CD14-positive monocyte (primary cell): ENCODE results near the gene ACRV1. TPM values are rescaled to one million over a fixed set of nuclear protein-coding genes. Genes with fewer than 3 reads are reported as not detected.

ENCODE experiments used
- DNase-seq, 3 donors: peaks; one replicate each; pipeline ENCODE4 v3.0.0-alpha.2; 2011 to 2022
- H2AFZ ChIP-seq: 2 replicates; pipeline ENCODE4 v1.6.0; 2012; ENCODE audit warnings: mild to moderate bottlenecking, low read depth, low read length, inconsistent platforms; ENCODE audit not compliant: insufficient read depth, poor library complexity, severe bottlenecking
- H3K27ac ChIP-seq, 2 donors: 1 replicate in 1 of 2; 2 replicates in 1 of 2; pipeline ENCODE4 v1.5.1; 2012 to 2013; ENCODE audit warnings: low read length in 2 of 2, control low read depth in 1 of 2, inconsistent platforms in 1 of 2, low read depth in 1 of 2, mild to moderate bottlenecking in 1 of 2
- H3K27me3 ChIP-seq, 2 donors: one replicate each; pipeline versions ENCODE4 v1.6.0 to v1.6.1; 2011 to 2013; ENCODE audit warnings: low read length in 2 of 2; ENCODE audit not compliant: control insufficient read depth in 2 of 2, insufficient read depth in 2 of 2
- H3K36me3 ChIP-seq, 2 donors: replicated peaks in 1 of 2; 1 replicate in 1 of 2; 2 replicates in 1 of 2; pipeline versions ENCODE4 v1.5.1 to v1.6.1; 2012 to 2013; ENCODE audit warnings: low read length in 2 of 2, control low read depth in 1 of 2, inconsistent platforms in 1 of 2, mild to moderate bottlenecking in 1 of 2; ENCODE audit not compliant: insufficient read depth in 2 of 2, control insufficient read depth in 1 of 2
- H3K4me1 ChIP-seq, 2 donors: 1 replicate in 1 of 2; 2 replicates in 1 of 2; pipeline versions ENCODE4 v1.5.1 to v1.6.1; 2012 to 2013; ENCODE audit warnings: low read length in 2 of 2, control low read depth in 1 of 2, inconsistent platforms in 1 of 2, mild to moderate bottlenecking in 1 of 2, moderate library complexity in 1 of 2; ENCODE audit not compliant: insufficient read depth in 2 of 2, control insufficient read depth in 1 of 2
- H3K4me2 ChIP-seq: replicated peaks from 2 replicates; pipeline ENCODE3; 2012; ENCODE audit warnings: low read length, moderate library complexity, mild to moderate bottlenecking; ENCODE audit not compliant: poor library complexity, severe bottlenecking; ENCODE audit errors: extremely low read depth
- H3K4me3 ChIP-seq, 3 experiments: fragments of 200-600 bp in 1 of 3; sonication (generic) in 1 of 3; replicated peaks in 1 of 3; 1 replicate in 2 of 3; 2 replicates in 1 of 3; pipeline ENCODE4 v1.5.1; 2011 to 2013; ENCODE audit warnings: low read length in 3 of 3, mild to moderate bottlenecking in 3 of 3, control low read depth in 2 of 3, low read depth in 2 of 3, inconsistent platforms in 1 of 3, moderate library complexity in 1 of 3
- H3K79me2 ChIP-seq: 2 replicates; pipeline ENCODE4 v1.6.0; 2012; ENCODE audit warnings: mild to moderate bottlenecking, control low read depth, inconsistent platforms, low read length, moderate library complexity; ENCODE audit not compliant: insufficient read depth
- H3K9ac ChIP-seq: 2 replicates; pipeline ENCODE4 v1.6.0; 2017; ENCODE audit warnings: low read length, mild to moderate bottlenecking; ENCODE audit not compliant: insufficient read depth, poor library complexity, severe bottlenecking
- H3K9me3 ChIP-seq, 2 donors: replicated peaks in 1 of 2; 1 replicate in 1 of 2; 2 replicates in 1 of 2; pipeline versions ENCODE4 v1.5.1 to v1.6.1; 2012 to 2013; ENCODE audit warnings: low read length in 2 of 2, control low read depth in 1 of 2; ENCODE audit not compliant: control insufficient read depth in 1 of 2, insufficient read depth in 1 of 2
- H4K20me1 ChIP-seq: 2 replicates; pipeline ENCODE4 v1.6.0; 2012; ENCODE audit warnings: mild to moderate bottlenecking, low read length, control low read depth, moderate library complexity; ENCODE audit not compliant: insufficient read depth
- H3K27ac Mint-ChIP-seq, 7 donors: one replicate each; pipeline ENCODE4 v1.8.0; 2020; ENCODE audit warnings: mild to moderate bottlenecking in 7 of 7, mixed read lengths in 7 of 7, moderate library complexity in 6 of 7, inconsistent platforms in 2 of 7
- H3K27me3 Mint-ChIP-seq, 3 donors: one replicate each; pipeline ENCODE4 v1.8.0; 2021 to 2022; ENCODE audit warnings: low read depth in 3 of 3, mild to moderate bottlenecking in 3 of 3, mixed read lengths in 3 of 3, moderate library complexity in 3 of 3, inconsistent platforms in 1 of 3
- H3K36me3 Mint-ChIP-seq, 2 donors: one replicate each; pipeline ENCODE4 v1.8.0; 2020; ENCODE audit warnings: mixed read lengths in 2 of 2, inconsistent platforms in 1 of 2, mild to moderate bottlenecking in 1 of 2
- H3K4me1 Mint-ChIP-seq: one replicate; pipeline ENCODE4 v1.8.0; 2020; ENCODE audit warnings: mild to moderate bottlenecking, mixed read lengths
- H3K4me3 Mint-ChIP-seq, 2 donors: one replicate each; pipeline ENCODE4 v1.8.0; 2020; ENCODE audit warnings: mild to moderate bottlenecking in 2 of 2, mixed read lengths in 2 of 2, moderate library complexity in 1 of 2
- H3K9me3 Mint-ChIP-seq, 7 donors: one replicate each; pipeline ENCODE4 v1.8.0; 2020 to 2022; ENCODE audit warnings: mixed read lengths in 7 of 7, mild to moderate bottlenecking in 6 of 7, moderate library complexity in 6 of 7, inconsistent platforms in 2 of 7
- CTCF ChIP-seq: fragments of 200-600 bp; IDR thresholded peaks from one replicate; pipeline ENCODE4 v1.8.0; 2022; ENCODE audit warnings: antibody characterized with exemption, mild to moderate bottlenecking
- WGBS: methylation state at CpG from one replicate; pipeline ENCODE4 v1.1.5; 2013; ENCODE audit warnings: missing lambda C conversion rate; ENCODE audit not compliant: insufficient coverage; 5-methylcytosine and 5-hydroxymethylcytosine counted together
- intact Hi-C, 2 donors: fragments of 100-400 bp; cut with micrococcal nuclease; formaldehyde crosslinking; loops; one replicate each; pipeline versions ENCODE4 v1.15.0 to v1.15.1; 2023
- polyA plus RNA-seq, 3 donors: library from polyadenylated mRNA; depleted of rRNA in 1 of 3; unstranded in 2 of 3; stranded (reverse) in 1 of 3; fragments of 300-500 nt in 2 of 3; fragments of >200 nt in 1 of 3; fragmentation: Illumina TruSeq in 2 of 3; gene quantifications; 1 replicate in 2 of 3; 2 replicates in 1 of 3; pipeline ENCODE4 v1.2.3, GENCODE V29; 2012 to 2021

ACRV1 gene
- polyA plus RNA-seq, 3 donors: not detected

- Histone ChIP-seq H3K4me1 (no peaks in the 10 kb centered on the region), H3K9me3 (no peaks in the 10 kb centered on the region), H4K20me1 (no peaks in the 10 kb centered on the region), H2AFZ (no peak overlapping the region), H3K4me2 (no peak overlapping the region), H3K27me3 (no peaks in the 10 kb centered on the region), H3K9ac (no peak overlapping the region), H3K27ac (no peak overlapping the region), H3K36me3 (no peaks in the 10 kb centered on the region), H3K4me3 (no peak overlapping the region), H3K79me2 (no peaks in the 10 kb centered on the region)
- Mint-ChIP-seq H3K4me1 (no peaks in the 10 kb centered on the region), H3K27ac (no peak overlapping the region), H3K9me3 (peaks cover 0 to 4% (median 0%) of the 10 kb centered on the region in 7 donors), H3K27me3 (peaks cover 0 to 5% (median 2%) of the 10 kb centered on the region in 3 donors), H3K4me3 (no peak overlapping the region), H3K36me3 (no peaks in the 10 kb centered on the region)
- DNase-seq: no peak
- TF ChIP-seq CTCF: no peak
- no CpG with 5 or more reads among the region's 2 CpGs for WGBS
- intact Hi-C loops: no loop called here
Observed at GRCh38 chr11:125694951-125695350, 14.3 kb upstream of the ACRV1 start.

- no peaks in the 10 kb centered on the region for H3K36me3 Mint-ChIP-seq
- H3K4me2 ChIP-seq: no peak overlapping the region
Observed at GRCh38 chr11:125692887-125693286, 12.2 kb upstream of the ACRV1 start.

More at GRCh38 chr11:125692887-125693286, 12.2 kb upstream of the ACRV1 start:
- Histone ChIP-seq H3K4me3 (no peak overlapping the region), H3K27me3 (no peaks in the 10 kb centered on the region), H4K20me1 (no peaks in the 10 kb centered on the region), H3K79me2 (no peaks in the 10 kb centered on the region), H3K9me3 (no peaks in the 10 kb centered on the region), H3K4me1 (no peaks in the 10 kb centered on the region), H2AFZ (no peak overlapping the region), H3K27ac (no peak overlapping the region), H3K36me3 (no peaks in the 10 kb centered on the region), H3K9ac (no peak overlapping the region)
- no peak for TF ChIP-seq CTCF
- H3K4me3 Mint-ChIP-seq: no peak overlapping the region
- H3K4me1 Mint-ChIP-seq: no peaks in the 10 kb centered on the region
- no peak overlapping the region for H3K27ac Mint-ChIP-seq
- H3K27me3 Mint-ChIP-seq: peaks cover 0 to 3% (median 3%) of the 10 kb centered on the region in 3 donors
- WGBS: 88% methylated on average over 2 of the region's 5 CpGs
- intact Hi-C loops: no loop called here
- peaks cover 0 to 2% (median 0%) of the 10 kb centered on the region in 7 donors for H3K9me3 Mint-ChIP-seq
- no peak for DNase-seq
